GM18498 (cell line): ENCODE measurements around the gene FLCN.
"Not testable (repeated sequence)": the region's sequence is repeated elsewhere in the genome, so short reads cannot be mapped to it uniquely, and the experiment has no call there.

Experiments used
- ATAC-seq: cut with Tn5 transposase; IDR thresholded peaks from one replicate; pipeline ENCODE4 v1.9.1; 2021; ENCODE audit warnings: mild to moderate bottlenecking, moderate library complexity; ENCODE audit not compliant: unreplicated experiment

The FLCN gene

GRCh38 chr17:17214646-17215436 lies 22.1 kb downstream of the FLCN start:
- ATAC-seq: no peak

DNA sequence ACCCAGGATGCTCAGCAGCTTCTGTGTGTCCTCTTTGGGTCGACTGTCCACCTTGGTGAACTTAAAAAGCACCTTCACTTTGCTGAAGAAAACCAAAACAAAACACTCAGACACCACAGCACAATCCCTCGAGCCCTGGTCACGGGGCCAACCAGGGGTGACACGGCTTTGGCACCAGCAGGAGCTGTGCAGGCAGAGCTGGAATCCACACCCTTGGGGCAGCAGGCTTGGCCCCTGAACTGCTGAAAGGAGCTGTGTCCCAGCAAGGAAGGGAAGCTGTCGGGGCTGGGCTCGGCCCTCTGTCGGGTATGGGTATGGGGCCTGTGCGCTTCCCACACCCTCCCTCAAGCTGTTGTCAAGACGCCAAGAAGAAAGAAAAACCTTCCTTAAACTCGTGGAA lies 23.2 kb downstream of the FLCN start:
- no peak for ATAC-seq

DNA sequence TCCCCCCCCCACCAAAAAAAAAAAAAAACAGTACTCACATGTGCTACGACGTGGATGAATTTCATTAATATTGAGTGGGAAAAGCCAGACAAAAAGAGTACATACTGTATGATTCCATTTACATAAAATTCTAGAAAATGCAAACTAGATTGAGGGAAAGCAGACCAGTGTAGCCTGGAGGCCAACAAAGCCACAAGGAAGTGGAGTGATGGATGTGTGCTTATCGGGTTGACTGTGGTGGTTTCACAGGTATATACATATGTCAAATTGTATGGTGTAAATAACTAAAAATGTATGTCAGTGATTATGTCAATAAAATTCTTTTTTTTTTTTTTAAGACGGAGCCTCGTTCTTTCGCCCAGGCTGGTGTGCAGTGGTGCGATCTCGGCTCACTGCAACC lies 29.0 kb downstream of the FLCN start:
- ATAC-seq: no peak

DNA sequence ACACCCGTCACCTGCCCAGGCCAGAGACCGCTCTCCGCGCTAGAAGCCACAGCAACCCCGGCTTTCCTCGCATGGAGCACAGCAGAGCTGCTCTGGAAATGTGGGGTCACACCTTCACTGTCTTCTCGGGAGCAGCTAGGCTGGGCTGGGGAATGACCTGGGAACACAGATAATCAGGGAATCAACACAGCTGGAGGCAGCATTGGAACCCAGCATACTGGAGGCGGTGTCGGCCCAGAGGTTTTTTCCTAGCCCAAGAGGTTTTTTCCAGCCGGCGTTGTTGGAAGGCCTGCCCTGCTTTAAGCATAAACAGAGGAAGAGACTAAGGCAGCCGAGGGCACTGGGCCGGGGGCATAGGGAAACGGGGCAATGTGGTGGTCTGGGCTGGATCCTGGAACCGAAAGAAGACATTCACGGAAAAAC lies 30.0 kb downstream of the FLCN start:
- no peak for ATAC-seq

- ATAC-seq: peak; percentile 67
Observed at GRCh38 chr17:17206124-17206912, 30.6 kb downstream of the FLCN start, which contains the start of gene PLD6. TSS of gene PLD6 (minus strand) at chr17:17206333. CDS start at chr17:17206286, 47 bp downstream.

DNA sequence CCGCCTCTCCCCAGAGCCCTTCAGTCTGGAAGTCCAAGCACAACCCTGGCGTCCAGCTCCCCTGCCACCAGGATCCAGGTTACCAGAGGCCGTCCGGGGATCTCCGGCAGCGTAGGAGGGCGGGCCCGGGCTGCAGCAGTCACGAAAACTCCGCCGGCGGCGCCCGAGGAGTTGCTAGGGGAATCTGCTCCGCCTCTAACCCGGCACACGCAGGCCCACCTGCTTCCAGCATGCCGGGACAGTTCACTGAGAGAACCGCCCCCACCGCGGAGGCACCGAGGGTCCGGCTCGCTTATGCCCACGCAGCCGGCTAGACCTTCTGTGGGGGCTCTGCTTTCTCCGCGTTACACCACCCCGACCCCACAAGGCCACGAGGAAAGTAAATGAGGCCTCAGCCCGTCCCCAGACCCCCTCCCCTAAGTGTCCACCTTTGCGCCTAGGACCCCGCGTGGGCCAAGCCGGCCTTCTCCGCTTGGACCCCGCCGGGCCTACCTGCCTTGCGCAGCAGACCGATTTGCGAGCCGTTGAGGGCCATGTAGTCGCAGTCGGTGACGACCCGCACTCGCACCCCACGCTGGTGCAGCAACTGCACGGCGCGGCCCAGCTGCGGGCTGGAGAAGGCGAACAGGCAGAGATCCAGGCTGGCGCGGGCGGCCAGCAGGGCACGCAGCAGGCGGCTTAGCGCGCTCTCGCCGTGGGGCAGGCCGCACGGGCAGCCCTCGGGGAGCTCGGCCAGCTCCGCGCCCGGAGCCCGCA lies 31.4 kb downstream of the FLCN start:
- ATAC-seq: peak; percentile 41

DNA sequence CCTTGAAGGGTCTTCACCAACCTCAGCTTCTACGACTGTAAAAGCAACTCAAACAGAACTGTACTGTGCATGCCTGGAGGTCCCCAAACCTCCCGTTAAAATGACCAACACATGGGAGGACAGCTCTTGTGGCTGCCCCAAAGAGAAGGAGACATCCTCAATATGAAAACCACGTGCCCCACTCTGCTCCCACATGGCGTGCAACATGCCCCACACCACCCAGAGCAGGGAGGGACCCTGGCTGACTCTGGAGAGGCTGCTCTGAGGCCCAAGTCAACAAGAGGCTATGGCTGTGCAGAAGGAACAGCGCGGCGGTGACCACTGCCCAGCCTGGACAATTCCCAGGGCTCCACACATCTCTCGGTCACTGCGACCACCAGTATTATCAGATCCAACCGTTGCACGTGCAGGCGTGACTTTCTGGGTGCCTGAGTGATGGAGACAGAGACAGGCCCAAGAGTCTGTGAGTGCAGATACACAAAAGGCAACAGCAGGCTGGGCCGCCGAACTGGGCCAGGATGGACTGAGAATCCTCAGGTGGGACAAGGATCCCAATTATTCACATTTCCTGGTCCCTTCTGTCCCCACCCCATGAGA lies 32.2 kb downstream of the FLCN start:
- ATAC-seq: no peak

DNA sequence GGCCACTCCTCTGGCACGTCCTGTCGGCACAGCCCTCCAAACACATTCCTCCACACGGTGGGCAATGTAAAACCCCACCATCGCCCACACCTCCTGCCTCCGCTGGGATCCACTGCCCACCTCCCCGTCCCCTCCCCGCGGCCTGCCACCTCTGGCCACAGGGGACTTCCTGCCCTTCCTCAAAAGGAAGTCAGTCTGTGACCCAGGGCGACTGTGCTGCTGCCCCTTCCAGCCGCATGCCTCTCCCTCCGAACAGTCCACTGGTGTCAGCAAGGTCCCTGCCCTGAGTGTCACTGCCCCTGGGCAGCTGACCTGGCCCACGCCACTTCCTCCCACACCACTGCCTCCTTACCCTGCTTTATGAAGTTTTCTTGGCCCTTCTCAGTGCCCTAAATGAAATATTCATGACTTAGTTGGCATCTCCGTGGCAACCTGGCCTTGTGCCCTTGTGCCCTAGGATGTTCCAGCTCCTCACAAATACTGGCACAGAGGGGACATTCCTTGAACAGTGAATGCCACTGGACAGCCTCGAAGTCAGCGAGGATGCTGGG lies 32.9 kb downstream of the FLCN start:
- no peak for ATAC-seq

- ATAC-seq: no peak
Observed at GRCh38 chr17:17203173-17203730, 33.7 kb downstream of the FLCN start.

- ATAC-seq: no peak
Observed at GRCh38 chr17:17201907-17202306, 35.1 kb downstream of the FLCN start.

- no peak for ATAC-seq
Observed at GRCh38 chr17:17201271-17201670, 35.7 kb downstream of the FLCN start.

DNA sequence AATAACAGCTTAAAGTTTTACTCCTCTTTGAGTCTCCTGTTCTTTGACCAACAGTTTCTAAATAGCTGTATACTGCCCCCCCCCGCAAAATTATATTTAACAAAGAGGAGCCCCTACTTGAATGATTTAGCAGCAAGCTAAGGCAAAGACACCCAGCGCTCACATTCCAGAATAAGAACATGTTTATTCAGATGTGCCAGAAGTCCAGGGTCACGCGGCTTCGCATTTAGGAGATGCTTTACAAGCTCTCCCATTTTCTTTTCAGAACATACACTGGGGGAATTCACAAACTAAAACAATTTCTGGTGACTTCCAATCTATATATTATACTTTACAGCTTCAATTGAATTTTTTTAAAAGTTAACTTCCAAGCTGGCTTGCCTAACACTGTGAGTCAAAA lies 36.1 kb downstream of the FLCN start:
- ATAC-seq: no peak

DNA sequence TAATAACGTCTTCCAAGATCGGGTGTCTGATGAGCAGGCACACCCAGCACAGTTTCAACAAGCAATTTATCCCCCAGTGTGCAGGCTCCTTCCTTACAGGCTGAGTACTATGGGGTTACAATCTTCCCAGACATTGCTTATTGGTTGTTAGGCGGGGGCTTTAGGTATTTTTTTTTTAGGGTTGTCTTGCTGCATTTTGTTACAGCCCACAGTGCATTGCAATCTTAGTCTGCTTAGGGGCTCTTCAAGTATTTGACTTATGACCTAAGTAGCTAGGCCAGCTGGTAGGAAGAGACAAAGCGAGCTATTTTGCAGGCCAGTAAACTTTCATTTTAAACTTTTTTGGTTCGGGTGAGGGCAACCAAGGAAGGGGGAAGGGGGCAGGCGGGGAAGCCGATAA lies 36.7 kb downstream of the FLCN start:
- ATAC-seq: no peak

- no peak for ATAC-seq
Observed at GRCh38 chr17:17198281-17198680, 38.7 kb downstream of the FLCN start.

- ATAC-seq: no peak
Observed at GRCh38 chr17:17196776-17197175, 40.2 kb downstream of the FLCN start.

- not testable (repeated sequence) for ATAC-seq
Observed at GRCh38 chr17:17195466-17195865, 41.5 kb downstream of the FLCN start.

GRCh38 chr17:17191961-17192381 lies 45.0 kb downstream of the FLCN start:
- no peak for ATAC-seq

DNA sequence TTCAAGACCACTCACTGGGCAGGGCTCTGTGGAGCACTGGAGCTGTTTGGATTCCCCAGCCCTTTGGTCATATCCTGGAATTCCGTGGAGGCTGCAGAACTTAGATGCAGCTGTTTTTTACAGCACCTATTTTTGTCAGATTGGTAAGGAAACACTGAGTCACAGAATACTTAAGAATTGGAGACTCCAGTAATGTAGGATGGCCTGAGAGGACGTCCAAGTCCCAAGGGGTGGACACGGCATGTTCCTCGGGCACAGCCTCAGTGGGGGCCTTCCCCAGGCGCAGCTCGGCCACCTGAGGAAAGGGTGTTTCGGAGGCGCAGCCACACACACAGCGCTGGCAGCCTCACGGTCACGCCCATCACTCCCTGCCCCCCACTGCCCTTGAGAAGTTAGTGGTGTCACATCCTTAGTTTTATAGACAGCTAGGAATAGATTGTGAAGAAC lies 45.6 kb downstream of the FLCN start:
- no peak for ATAC-seq

- ATAC-seq: no peak
Observed at GRCh38 chr17:17190188-17190587, 46.8 kb downstream of the FLCN start.

DNA sequence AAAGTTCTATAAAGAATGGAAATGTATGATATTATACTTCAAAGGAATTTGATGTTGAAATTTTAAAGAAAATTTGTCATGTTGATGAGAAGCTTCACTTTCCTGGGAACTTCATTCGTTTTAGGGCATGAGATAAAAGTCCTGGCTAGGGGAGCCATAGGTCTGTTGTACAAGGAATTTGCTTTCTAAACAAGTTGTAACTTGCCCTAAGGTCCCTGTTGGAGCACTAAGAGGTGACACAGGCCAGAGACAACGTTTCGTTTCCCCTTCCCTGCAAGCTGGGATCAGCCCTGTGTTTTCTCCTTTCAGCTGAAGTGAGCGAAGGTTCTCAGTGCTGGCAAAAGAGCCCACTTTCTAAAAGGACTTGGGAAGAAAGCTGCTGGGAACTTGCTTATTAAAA lies 47.4 kb downstream of the FLCN start:
- ATAC-seq: no peak
